HG03045 (cell line): Measurements from ENCODE around the gene SREBF1.

Experiments
- ATAC-seq: cut with Tn5 transposase; IDR thresholded peaks from one replicate; pipeline ENCODE4 v1.9.1; 2021; ENCODE audit warnings: mild to moderate bottlenecking, moderate library complexity; ENCODE audit not compliant: unreplicated experiment

Gene SREBF1

DNA sequence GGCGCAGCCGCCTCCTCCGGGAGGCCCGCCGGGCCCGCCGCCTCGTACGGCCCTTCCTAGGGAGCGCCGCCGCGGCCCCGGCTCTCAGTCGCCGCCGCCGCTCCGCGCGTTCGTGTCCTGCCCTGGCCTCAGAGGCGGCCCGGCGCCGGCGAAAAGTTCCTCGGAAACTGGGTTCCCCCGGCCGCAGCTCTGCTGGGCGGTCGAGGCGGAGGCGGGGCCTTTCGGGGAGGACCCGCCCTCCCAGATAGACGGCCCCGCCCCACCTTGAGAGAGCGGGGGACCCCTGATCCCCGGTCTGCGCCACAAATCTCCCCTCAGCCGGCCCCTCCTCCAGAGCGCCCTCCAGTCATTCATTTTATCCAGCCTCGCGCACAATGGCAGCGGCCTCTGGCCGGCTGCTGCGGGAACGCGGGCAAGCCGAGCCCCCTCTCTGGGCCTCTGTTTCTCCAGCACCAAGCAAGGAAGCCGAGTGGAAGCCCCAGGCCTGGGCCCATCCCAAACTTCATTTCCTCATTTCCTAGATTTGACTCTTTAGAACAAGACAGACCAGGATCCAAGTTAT lies at the start of gene SREBF1:
TSS of gene SREBF1 (minus strand) at position 169 of the 562 bp plus-strand sequence. CDS start 169 bp downstream, outside the sequence.
- ATAC-seq, result peak; percentile 36

DNA sequence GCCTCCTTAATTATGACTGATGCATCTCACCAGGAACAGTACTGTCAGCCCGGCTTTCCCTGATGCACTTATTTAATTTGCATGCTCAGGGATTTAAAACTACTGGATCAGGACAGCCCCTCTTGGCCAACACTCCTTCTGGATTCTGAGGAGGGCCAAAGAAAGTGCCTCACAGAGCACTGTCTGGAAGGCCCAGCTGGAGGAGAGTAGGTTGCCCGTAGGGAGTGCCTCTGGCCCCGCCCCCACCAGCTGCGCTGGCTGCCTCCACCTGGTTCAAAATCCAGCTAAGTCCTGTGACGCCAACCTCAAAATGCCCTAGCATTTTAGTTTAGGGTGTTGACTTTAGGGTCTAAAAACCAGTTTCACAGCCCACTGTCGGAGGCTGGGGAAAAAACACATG lies 49.4 kb upstream of the SREBF1 start:
- ATAC-seq, result no peak

DNA sequence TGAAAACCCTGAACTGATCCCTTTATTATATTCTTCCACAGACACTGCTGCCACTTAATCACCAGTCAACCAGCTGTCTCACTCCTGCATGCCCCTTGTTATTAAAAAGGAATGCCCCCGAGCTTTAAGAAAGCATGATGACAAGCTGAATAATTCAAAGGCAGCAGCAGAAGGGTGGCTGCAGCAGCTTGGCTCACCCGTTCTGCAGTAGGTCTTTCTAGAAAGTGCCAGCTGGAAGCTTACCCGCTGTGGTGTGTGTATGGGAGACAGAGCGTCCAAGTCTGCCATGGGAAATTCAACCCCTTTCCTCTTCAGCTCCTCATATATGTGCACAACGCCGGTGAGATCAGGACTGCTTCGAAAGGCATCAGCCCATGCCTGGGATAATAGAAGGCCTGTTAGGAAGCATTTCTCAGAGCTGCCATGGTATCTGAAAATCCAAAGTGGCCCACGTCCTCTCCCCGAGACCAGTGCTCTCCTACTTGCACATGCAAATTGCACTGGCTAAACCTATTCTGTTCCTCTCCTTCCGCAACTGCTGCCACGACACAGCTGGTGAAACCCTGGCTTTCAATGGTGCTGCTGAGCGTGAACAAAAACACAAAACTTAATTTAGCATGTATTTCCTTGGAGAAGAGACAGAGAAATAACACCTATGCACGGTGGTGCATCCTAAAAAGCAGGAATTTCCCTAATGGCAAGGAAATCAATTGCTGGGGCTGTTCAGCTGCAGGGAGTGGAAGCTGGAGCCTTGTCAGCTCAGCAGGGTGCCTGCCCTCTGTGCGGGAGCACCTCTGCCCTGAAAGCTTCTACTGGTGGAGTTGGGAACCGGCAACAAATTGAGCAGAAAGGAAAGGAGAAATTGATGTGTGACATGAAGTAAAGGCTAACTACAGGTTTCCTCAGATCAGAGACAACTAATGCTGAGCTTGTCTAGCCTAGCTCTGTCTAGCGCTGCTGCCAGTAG lies 47.9 kb upstream of the SREBF1 start:
- no peak for ATAC-seq

DNA sequence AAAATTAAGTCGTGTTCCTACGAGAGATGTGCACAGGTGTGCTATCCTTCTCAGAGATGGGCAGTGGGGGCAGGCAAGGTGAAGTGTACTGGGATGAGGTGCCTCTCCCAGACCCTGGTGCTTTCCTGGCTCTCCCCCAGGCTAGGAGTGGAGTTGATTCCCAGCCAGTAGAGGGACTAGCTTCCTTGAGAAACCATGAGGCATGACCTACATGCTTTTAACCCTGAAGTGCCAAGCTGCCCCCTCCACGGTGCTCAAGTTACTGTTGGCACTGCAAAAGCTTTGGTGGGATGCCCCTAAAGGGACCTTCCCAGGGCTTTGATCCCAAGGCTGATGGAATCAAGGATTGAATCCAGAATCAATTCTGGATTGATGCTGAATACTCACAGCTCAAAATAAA lies 47.0 kb upstream of the SREBF1 start:
- no peak for ATAC-seq

DNA sequence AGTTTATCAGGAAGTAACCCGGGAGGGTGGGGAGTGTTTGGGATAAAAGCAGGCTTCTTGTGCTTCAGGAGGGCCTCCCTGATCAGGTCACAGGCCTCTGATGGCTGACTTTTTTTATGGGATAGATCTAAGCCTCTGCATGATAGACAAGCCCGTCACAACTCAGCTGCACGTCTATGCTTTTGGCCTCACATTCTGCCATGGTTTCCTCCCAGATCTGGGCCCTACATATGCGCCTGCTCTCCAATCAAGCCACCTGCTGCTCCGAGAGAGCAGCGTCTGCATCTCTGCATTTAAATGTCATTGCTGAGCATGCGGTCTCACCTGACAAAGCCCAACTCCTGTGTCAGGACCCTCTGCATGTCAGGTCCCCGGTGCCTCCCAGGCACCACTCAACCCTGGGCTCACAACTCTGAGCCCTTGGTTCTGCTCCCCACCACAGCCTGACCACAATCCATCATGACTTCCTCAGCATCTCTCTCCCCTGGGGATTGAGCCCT lies 45.3 kb upstream of the SREBF1 start:
- ATAC-seq, result no peak

DNA sequence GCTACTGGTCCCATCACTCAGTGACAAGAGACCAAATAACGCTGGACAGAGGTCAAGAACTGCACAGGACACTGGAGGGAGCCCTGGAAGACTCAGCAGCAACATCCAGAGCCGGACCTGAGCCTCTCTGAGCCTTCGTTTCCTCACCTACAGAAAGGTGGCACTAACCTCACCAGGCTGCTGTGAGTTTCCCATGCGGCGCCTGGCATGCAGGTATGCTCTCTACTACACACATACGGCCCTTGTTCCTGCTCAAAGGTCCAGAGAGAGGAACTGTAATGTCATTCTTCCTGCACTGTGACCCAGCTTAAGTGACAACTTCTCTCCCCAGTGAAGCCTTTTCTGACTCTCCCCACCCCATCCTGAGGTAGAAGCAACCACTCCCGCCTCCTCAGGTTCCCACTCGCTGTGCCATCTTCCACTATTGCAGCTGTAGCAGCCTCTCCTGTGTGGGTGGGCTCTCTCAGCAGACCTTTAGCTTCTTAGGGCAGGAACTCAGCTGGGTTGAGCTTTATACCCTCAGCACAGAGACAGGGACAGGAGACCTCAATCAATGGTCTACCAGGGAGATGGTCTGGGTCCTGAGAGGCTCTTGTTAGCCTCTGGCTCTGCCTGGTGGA lies 43.9 kb upstream of the SREBF1 start:
- ATAC-seq, result no peak

DNA sequence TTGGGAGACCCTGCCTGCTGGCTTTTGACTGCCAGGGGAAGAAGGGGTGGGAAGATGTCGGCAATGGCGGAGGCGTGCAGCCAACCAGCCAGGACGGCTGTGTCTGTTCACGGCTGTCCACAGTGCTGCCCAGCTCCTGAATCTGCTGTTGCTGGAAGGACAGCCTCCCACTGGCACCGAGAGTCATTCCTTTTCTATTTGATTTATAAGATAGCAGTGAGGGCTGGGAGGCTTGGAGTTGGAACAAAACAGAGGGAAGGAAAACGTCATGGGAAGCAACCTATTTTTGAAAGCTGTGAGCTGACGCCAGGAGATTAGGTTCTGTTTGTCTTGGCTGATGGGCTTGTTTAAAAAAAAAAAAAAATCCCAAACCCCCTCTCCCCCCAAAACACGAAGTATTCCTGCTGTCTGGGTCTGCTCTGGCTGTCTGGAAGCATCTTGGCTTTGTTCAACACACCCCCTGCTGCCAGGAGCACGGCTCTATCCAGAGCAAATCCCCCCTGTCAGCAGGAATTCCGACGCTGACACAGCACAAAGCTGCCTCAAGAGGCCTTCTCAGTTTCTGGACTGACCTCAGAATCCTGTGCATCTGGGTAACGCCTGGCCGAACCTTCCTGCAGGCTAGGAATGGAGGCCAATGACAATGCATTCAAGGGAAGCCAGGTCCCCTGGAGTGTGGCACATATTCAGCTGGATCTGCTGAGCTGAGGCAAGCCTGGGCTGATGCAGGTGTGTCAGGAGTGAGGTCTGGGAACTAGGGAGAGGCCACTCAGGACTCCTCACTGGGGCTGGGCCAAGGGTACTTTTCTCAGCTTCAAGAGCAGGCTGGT lies 41.0 kb upstream of the SREBF1 start:
- ATAC-seq, result no peak

DNA sequence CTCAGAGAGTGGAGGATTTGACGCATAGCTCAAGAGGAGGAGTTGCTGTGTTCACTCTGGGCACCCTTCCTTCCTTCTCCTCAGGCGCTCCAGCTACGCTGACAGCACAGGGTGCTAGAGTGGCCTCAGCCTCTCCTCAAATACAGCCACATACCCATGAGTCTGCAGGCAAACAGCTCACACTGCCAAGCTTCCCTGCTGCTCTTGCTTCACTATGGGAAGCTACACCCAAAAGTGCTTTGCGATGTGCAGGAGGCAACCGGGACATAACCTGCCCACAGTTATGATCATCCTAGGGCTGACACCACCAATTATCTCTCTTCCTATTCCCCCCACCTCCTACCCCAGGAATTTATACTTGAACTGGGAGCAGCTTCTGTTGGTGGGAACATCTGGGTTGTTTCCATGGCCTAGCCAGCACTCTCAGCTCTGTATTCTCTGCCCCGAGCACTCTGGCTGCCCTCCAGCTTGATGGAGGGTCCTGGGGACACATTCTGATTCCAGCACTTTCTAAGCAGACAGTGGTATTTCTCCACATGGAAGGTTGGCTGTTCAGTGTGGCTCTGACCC lies 40.3 kb upstream of the SREBF1 start:
- no peak for ATAC-seq

DNA sequence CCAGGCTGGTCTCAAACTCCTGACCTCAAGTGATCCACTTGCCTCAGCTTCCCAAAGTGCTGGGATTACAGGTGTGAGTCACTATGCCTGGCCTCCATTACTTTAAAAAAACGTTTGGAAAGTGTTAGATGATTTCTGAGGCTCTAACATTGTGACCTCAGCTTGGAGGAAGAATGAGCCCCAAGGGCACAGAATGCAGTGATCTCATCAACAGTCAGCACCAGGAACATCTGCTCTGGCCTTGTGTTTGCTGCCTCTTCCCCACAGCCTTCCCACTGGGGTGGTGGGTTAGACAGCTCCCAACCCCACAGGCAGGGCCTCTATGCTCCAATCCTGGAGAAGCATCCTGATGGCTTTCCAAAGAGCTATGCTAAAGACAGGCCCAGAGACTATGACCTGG lies 37.7 kb upstream of the SREBF1 start:
- ATAC-seq, result no peak

DNA sequence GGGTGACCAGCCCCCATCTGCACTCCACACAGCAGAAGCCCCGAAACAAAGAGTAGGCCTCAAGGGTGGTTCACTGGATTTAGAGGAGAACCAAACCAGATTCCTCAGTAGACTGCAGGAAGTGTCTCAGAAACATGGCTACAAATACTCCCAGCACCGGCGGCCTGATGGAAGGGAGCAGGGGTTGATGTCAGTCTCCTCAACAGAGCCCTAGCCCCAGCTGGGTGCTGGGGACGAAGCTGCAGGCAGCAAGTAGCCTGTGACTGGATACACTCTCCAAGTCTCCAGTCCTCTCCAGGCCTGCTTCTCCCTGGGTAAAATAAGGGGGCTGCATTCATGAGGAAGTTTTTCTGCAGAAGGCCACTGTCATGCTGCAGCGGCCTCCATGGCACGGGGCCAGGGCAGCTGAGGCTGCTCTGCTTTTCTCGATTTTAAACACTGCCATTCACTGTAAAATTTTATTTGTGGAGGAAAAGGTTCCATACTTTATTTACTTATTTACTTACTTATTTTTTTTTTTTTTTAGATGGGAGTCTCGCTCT lies 36.7 kb upstream of the SREBF1 start:
- no peak for ATAC-seq

DNA sequence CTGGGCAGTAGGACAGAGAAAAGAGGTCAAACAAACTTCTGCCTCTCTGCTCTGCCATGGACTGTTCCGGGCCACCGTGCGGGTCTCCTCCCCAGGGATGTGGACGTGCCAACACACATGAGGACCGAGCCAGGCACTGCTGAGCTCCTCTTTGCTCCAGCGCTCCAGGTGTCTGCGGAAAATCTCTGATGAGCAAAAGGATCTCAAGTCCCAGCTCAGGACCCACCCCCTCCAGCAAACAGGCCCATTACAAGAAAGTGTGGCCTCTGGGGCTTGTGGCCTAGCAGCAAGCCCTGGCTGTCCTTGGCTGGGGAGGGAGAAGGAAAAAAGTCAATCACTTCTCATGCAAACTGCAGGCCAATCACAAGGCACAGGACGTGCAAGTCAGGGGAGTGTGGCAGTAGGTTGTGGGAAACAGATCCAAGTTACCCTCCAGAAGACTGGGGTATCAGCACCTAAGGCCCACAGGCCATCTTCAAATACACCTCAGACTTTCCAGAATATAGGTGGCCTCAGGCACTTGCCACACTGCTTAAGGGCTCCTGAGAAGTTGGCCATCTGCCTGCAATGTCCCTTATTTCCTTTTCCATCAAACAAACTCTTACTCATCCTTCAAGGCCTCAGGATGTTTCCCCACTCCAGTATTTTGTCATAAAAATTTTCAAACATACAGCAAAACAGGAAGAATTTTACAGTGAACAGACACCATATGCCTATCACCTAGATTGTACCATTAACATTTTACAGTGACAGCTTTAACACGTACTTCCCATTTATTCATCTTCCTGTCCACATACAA lies 36.0 kb upstream of the SREBF1 start:
- no peak for ATAC-seq

DNA sequence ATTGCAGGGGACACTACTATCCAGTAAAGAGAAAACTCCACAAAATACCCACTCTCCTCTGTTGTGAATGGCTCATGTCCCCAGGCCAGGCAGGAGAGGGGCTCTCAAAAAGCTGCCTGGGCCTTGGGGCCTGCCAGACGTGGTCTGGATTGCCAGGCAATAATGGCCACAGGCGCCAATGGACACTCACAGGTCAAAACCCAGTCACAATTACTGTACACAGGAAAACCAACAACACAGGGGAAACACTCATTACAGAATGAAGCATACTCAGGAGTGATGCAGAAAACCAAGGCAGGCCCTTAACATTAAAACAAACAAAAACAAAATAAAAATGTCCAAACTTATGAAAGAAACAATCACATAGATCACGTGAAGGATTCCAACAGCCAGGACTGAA lies 35.1 kb upstream of the SREBF1 start:
- no peak for ATAC-seq

DNA sequence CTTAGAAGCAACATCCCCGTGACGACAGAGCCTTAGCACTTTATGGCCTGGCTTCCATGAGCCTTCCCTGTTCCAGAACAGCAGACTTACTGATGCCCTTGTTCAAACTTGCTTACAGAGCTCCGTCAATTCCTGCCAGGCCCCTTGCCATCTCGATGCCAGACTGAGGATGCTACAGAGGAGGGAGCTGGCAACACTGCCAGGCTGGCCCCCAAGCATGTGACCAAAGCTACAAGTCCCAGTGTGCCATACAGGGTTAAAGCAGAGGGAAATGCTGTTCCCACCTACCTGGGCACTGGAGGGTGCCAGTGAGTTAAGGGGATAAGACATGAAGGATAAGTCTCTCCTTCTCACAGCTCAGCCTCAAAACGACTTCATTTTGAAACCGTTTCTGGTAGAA lies 33.5 kb upstream of the SREBF1 start:
- no peak for ATAC-seq

DNA sequence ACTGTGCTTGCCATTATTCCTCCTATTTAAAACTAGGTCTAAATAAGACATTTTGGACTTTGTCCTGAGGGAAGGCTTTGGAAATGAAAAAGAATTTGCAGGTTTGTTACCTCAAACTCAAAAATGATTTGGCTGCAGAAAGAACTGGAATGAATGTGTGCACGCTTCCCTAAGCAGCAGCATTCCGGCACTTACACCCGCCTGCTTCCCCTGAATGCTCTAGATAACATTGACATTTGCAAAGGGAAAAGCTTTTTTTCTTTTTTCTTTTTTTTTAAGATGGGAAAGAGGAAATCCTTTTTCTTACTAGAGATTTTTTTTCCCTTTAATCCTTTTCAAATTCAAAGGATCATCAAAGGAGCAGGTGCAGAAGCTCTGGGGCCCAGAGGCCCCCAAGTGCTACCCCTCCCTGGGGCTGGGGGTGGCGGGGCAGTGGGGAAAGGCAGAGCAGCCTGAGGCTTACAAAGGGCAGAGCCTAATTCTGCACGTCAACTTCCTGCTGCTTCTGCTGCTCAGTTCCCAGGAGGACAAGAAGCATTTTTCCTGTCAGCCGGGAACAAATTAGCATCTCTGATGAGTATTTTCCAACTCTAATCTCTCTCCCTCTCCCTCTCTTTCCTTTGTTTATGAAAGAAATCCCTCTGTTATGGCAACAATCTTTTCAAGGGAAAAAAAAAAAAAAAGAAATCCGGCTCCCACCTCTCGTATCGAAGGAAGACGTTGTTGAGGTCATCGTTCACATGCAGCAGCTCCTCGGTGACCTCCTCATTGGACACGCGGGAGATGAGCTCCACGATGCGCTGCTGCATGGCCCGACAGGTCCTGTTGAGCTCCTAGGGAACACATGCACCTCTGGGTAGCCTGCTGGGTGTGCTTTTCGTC lies 32.1 kb upstream of the SREBF1 start:
- ATAC-seq, result no peak

DNA sequence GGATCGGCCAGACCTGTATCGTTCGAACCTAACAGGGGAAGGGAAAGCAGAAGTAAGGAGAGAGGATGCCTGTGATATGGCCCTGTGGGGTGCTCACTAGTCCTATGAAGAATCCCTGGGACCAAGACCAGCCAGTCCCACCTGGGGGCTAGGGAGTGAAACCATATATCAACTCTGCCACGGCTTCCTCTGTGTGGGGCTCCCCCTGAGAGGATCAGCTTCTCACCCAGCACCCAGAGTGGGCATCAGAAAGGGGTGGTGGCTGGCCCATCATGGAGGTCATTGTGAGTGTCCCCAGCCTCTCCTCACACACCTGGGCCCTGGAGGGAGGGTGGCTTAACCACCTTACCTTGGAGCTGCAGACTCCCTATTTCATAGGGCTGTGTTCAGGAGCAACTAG lies 30.1 kb upstream of the SREBF1 start:
- ATAC-seq, result no peak

DNA sequence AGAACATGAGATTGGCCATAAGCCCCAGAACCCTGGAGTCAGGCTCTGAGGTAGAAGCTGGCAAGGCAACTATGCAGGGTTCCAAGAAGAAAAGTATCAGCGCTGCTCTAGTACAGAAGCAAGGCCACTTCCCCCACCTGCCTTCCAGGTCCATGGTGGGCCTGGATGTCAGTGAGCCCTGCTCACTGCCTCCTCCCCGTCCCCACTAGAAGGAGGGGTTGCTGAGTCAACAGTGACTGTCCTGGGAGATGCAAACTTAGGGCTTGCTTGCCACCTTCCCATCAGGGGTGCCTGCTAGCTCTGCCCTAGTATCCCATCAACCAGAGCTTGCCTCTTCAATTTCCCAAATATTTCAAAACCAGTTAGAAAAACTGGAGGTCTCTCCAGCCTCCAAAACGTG lies 29.6 kb upstream of the SREBF1 start:
- ATAC-seq, result no peak

DNA sequence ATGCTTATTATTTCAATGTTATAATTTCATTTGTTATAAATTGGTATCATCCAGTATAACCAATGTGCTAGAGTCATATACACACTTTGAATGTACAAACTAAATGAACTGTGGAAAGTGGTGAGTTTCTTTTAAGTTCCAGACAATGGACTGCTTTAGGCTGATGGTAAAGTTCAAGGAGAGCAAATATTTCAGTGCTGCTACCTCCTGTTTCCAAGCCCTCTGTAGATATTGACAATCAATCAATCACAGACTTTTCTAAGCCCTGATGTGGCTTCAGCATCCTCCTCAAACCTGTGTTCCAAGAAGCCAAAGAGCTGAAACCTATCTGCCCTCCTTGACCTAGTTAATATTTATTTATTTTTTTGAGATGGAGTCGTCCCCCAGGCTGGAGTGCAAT lies 28.2 kb upstream of the SREBF1 start:
- no peak for ATAC-seq

DNA sequence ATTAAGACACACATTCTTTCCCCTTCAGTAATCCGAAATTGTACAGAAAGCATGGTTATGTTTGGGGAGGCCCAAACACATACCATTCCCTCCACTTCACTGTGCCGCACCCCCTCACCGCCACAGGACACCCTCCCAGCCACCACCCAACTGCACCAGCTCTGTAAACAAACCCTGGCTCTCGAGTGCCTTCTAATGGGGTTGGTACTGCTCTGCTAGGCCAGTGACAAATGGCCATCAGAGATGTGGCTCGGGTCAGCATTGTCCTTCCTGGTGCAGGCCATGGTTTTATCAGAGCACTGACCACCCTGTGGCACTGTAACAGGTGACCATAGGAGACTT lies 24.0 kb upstream of the SREBF1 start:
- ATAC-seq, result no peak
